Loucy (cell line): ENCODE results near the gene IDH2.

Experiments
- CTCF ChIP-seq: fragments of 200-600 bp; sonication (generic); conservative IDR thresholded peaks from 2 replicates; pipeline ENCODE4 v1.5.1; 2014; ENCODE audit warnings: mild to moderate bottlenecking, antibody characterized with exemption, low read length
- EZH2phosphoT487 ChIP-seq: fragments of 200-600 bp; IDR thresholded peaks from 2 replicates; pipeline ENCODE4 v1.6.1; 2018; ENCODE audit warnings: antibody characterized with exemption, mild to moderate bottlenecking, moderate library complexity, borderline replicate concordance

- TF ChIP-seq CTCF, result no peak
- no peak for TF ChIP-seq EZH2phosphoT487
Observed at GRCh38 chr15:90067181-90067952, 34.9 kb downstream of the IDH2 start.
